GM12878 (cell line): ENCODE data around the gene SPINK9. TPM values are rescaled to one million over a fixed set of nuclear protein-coding genes. Genes with fewer than 3 reads are reported as not detected.
A peak's percentile ranks its signal among the peaks of the same experiment; 100 is the strongest.

Experiments used
- ATAC-seq: fragments of 200-7000 bp; cut with Tn5 transposase; 3 replicates; pipeline ENCODE4 v1.9.1; 2020; ENCODE audit warnings: mild to moderate bottlenecking, moderate library complexity
- BruUV-seq: library from RNA; stranded (reverse); fragments of 400-500 nt; replicated peaks from 2 replicates; lab custom pipeline; 2021; lab: Mats Ljungman, UMichigan
- CTCF ChIA-PET: fragments of 300-600 bp; sonication (Branson Sonifier 250); formaldehyde crosslinking; extraction: SDS; loops from one replicate; lab custom pipeline; 2021; ENCODE audit warnings: inconsistent platforms; lab: Yijun Ruan, JAX
- POLR2A ChIA-PET: fragments of 350-600 bp; formaldehyde crosslinking; extraction: SDS; loops from one replicate; lab custom pipeline; 2021; ENCODE audit warnings: inconsistent platforms; lab: Charles Lee
- RAD21 ChIA-PET: fragments of 300-600 bp; sonication (Branson Sonifier 250); formaldehyde crosslinking; loops from one replicate; lab custom pipeline; 2023; ENCODE audit warnings: antibody characterized with exemption; ENCODE audit not compliant: unreplicated experiment; lab: Charles Lee
- SMC1A ChIA-PET: fragments of 300-600 bp; sonication (Branson Sonifier 250); formaldehyde crosslinking; loops from one replicate; lab custom pipeline; 2023; ENCODE audit not compliant: unreplicated experiment, uncharacterized antibody; lab: Charles Lee
- DNase-seq: peaks from one replicate; pipeline ENCODE4 v3.0.0-alpha.2; 2011; ENCODE audit warnings: low read depth, low spot score
- FAIRE-seq: peaks from 3 replicates; lab custom pipeline; 2011; peaks lifted over from hg19 to GRCh38; lab: Jason Lieb, UNC
- H2AFZ ChIP-seq: 2 replicates; pipeline ENCODE4 v1.6.0; 2011; ENCODE audit warnings: low read depth, low read length, control low read depth; ENCODE audit not compliant: control insufficient read depth
- H3K27ac ChIP-seq: 2 replicates; pipeline ENCODE4 v1.5.1; 2011; ENCODE audit warnings: control low read depth; ENCODE audit not compliant: control insufficient read depth, insufficient read depth
- H3K27me3 ChIP-seq, 2 experiments: replicated peaks in 1 of 2; 2 replicates each; pipeline versions ENCODE4 v1.6.0 to v1.6.1; 2011; ENCODE audit warnings: low read length in 1 of 2; ENCODE audit not compliant: control insufficient read depth in 2 of 2, insufficient read depth in 2 of 2
- H3K36me3 ChIP-seq, 2 experiments: 2 replicates each; pipeline ENCODE4 v1.5.1; 2011; ENCODE audit warnings: low read length in 1 of 2; ENCODE audit not compliant: control insufficient read depth in 2 of 2, insufficient read depth in 2 of 2
- H3K4me1 ChIP-seq: 2 replicates; pipeline ENCODE4 v1.6.1; 2011; ENCODE audit warnings: mild to moderate bottlenecking, low read length, moderate library complexity, mixed read lengths; ENCODE audit not compliant: control insufficient read depth, insufficient read depth
- H3K4me2 ChIP-seq: 2 replicates; pipeline ENCODE4 v1.6.0; 2011; ENCODE audit warnings: control low read depth; ENCODE audit not compliant: control insufficient read depth, insufficient read depth
- H3K4me3 ChIP-seq: fragments of 200-600 bp; sonication (generic); 2 replicates; pipeline ENCODE4 v1.5.1; 2016
- H3K79me2 ChIP-seq: 2 replicates; pipeline ENCODE4 v1.6.0; 2011; ENCODE audit warnings: low read length; ENCODE audit not compliant: control insufficient read depth, insufficient read depth
- H3K9ac ChIP-seq: 2 replicates; pipeline ENCODE4 v1.8.0; 2011; ENCODE audit warnings: low read length, control low read depth, mixed read lengths; ENCODE audit not compliant: control insufficient read depth, insufficient read depth
- H3K9me3 ChIP-seq: replicated peaks from 3 replicates; pipeline ENCODE4 v1.5.1; 2011; ENCODE audit warnings: mild to moderate bottlenecking, low read length; ENCODE audit not compliant: control insufficient read depth, insufficient read depth
- H4K20me1 ChIP-seq: 2 replicates; pipeline ENCODE4 v1.6.0; 2011; ENCODE audit not compliant: control insufficient read depth, insufficient read depth
- POLR2AphosphoS5 ChIP-seq: IDR thresholded peaks from 2 replicates; pipeline ENCODE4 v1.6.1; 2011; ENCODE audit warnings: mild to moderate bottlenecking, low read length, inconsistent platforms
- RAD21 ChIP-seq: IDR thresholded peaks from 2 replicates; pipeline ENCODE4 v1.6.1; 2011; ENCODE audit warnings: mild to moderate bottlenecking, low read depth, low read length, moderate library complexity; ENCODE audit not compliant: insufficient read depth
- SMC3 ChIP-seq: IDR thresholded peaks from 2 replicates; pipeline ENCODE4 v1.6.1; 2011; ENCODE audit warnings: low read length, improper control_type of control experiment, borderline replicate concordance
- WGBS: methylation state at CpG from one replicate; pipeline ENCODE4 v1.1.6; 2016; ENCODE audit warnings: low lambda C conversion rate; ENCODE audit not compliant: insufficient replicate concordance, insufficient coverage; ENCODE audit errors: missing lambda C conversion rate; 5-methylcytosine and 5-hydroxymethylcytosine counted together
- in situ Hi-C: fragments of 300-500 bp; cut with MboI; formaldehyde crosslinking; loops from 9 replicates; pipeline ENCODE4 v1.14.3; 2018; ENCODE audit warnings: mixed read lengths
- intact Hi-C: fragments of 100-400 bp; cut with micrococcal nuclease; formaldehyde crosslinking; loops from one replicate; pipeline ENCODE4 v1.14.2; 2022; ENCODE audit not compliant: unreplicated experiment
- polyA plus RNA-seq, 11 experiments: library from polyadenylated mRNA; depleted of rRNA in 4 of 11; unstranded in 6 of 11; stranded (reverse) in 5 of 11; fragments of >200 nt; fragmentation: Nextera tagmentation in 4 of 11; fragmentation: Illumina TruSeq in 1 of 11; extraction: Ambion mirVana in 4 of 11; extraction: Trizol in 1 of 11; gene quantifications; 1 replicate in 1 of 11; 2 replicates in 10 of 11; pipeline versions ENCODE4 v1.2.1 to v1.2.3, GENCODE V29; 2011 to 2016; ENCODE audit warnings: inconsistent platforms in 2 of 11, missing spikeins in 2 of 11, low read depth in 1 of 11
- total RNA-seq, 4 experiments: library from RNA; depleted of rRNA in 3 of 4; stranded (reverse); fragments of >200 nt in 3 of 4; fragmentation: Illumina TruSeq in 1 of 4; extraction: Trizol in 1 of 4; gene quantifications; 2 replicates each; pipeline versions ENCODE4 v1.2.1 to v1.2.3, GENCODE V29; 2013 to 2021
- TF ChIP-seq, protein P1 (sequence below), 3 experiments: IDR thresholded peaks in 2 of 3; conservative IDR thresholded peaks in 1 of 3; 2 replicates each; pipeline ENCODE4 v1.5.1; 2011; ENCODE audit warnings: low read depth in 3 of 3, low read length in 3 of 3, mild to moderate bottlenecking in 3 of 3, control low read depth in 2 of 3, moderate library complexity in 2 of 3, inconsistent platforms in 1 of 3, mixed read lengths in 1 of 3; ENCODE audit not compliant: control insufficient read depth in 2 of 3, insufficient read depth in 1 of 3; ENCODE audit errors: extremely low read depth in 1 of 3

The SPINK9 gene
- total and polyA plus RNA-seq, 10 of the 15 experiments (the other 5 are each of a cell fraction or from before 2014, with no cell fraction given) = not detected

DNA sequence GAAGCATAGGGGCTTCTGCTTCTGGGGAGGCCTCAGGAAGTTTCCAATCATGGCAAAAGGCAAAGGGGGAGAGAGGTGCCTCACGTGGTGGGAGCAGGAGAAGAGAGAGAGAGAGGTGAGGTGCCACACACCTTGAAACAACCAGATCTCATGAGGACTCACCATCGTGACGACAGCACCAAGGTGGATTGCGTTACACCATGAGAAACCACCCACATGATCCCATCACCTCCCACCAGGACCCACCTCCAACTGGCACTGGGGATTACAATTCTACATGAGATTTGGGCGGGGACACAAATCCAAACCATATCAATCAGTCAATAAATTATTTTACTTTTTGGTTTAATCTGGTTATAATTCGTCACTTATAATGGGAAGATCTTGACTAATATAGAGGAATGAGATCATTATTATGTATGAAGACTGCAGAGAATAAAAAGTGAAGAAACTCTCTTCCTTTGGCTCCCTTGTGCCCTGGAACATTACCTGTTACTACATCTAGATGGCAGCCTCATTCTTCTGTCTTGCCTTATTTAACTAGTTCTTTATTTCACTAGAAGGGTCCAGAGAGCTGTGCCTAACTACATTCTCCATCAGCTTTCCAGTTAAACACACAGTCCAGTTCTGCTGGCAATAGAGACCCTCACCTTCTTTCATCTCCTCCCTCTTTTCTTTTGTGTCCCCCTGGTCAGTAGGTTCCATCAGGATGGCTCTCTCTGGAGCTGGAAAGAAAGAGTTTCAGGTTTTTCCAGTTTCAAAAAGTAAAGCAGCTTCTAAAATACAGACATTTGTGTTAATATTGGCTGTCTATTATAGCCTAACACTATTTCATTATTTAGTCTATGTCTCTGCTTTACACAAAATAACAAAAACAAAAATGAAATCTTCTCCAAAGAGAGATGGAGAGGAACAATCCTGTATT, 44.8 kb upstream of the SPINK9 start:
- H3K27ac ChIP-seq = no peak overlapping the region
- ChIA-PET POLR2A (no interaction called here), CTCF (interaction anchor here (0.5 to 2.7 kb wide), 8 partner anchors 10 to 440 kb away, joined by 3 to 16 read pairs (median 4); partner anchors contain the start of gene FBXO38), RAD21 (interaction anchor here (1.0 kb wide), 1 partner anchor 440 kb away, joined by 5 read pairs; no protein-coding TSS in a partner anchor), SMC1A (no interaction called here)
- no peaks in the 10 kb centered on the region for H3K9me3 ChIP-seq
- H4K20me1 ChIP-seq = no peaks in the 10 kb centered on the region
- H3K36me3 ChIP-seq = no peaks in the 10 kb centered on the region
- no TSS peak for BruUV-seq
- WGBS = 1% methylated on average over 5 of the region's 6 CpGs
- H3K4me2 ChIP-seq = no peak overlapping the region
- in situ Hi-C loops (no loop called here), intact Hi-C loops (loop anchor here (5.0 to 10.0 kb wide), 2 partner anchors 82 to 194 kb away; no protein-coding TSS in a partner anchor)
- no peaks in the 10 kb centered on the region for H3K79me2 ChIP-seq
- H3K4me3 ChIP-seq = no peak overlapping the region
- ATAC-seq (peak; percentile 57; the same call in 2 of the 3 replicates), DNase-seq (no peak), FAIRE-seq (no peak)
- TF ChIP-seq RAD21 (peak; percentile 32; the same call in 1 of the 2 replicates), SMC3 (peak; percentile 33; the same call in 1 of the 2 replicates), POLR2AphosphoS5 (no peak)
- TF ChIP-seq, protein P1, sequence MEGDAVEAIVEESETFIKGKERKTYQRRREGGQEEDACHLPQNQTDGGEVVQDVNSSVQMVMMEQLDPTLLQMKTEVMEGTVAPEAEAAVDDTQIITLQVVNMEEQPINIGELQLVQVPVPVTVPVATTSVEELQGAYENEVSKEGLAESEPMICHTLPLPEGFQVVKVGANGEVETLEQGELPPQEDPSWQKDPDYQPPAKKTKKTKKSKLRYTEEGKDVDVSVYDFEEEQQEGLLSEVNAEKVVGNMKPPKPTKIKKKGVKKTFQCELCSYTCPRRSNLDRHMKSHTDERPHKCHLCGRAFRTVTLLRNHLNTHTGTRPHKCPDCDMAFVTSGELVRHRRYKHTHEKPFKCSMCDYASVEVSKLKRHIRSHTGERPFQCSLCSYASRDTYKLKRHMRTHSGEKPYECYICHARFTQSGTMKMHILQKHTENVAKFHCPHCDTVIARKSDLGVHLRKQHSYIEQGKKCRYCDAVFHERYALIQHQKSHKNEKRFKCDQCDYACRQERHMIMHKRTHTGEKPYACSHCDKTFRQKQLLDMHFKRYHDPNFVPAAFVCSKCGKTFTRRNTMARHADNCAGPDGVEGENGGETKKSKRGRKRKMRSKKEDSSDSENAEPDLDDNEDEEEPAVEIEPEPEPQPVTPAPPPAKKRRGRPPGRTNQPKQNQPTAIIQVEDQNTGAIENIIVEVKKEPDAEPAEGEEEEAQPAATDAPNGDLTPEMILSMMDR (IDR thresholded peaks at IDR 0.05 in 2 of 3, conservative IDR thresholded peaks at IDR 0.05 in 1 of 3; ENCODE audit: control insufficient read depth in 2 of 3, extremely low read depth in 1 of 3, insufficient read depth in 1 of 3, low read depth in 3 of 3, low read length in 3 of 3) = peak; percentile 15 to 36 (median 28); a peak in 4 of 6 replicates
- no peaks in the 10 kb centered on the region for H3K27me3 ChIP-seq
- no peak overlapping the region for H2AFZ ChIP-seq
- no peak overlapping the region for H3K9ac ChIP-seq
- no peaks in the 10 kb centered on the region for H3K4me1 ChIP-seq
